Brain microvascular endothelial cell (primary cell): ENCODE measurements around the gene CEP63.
"Not testable (repeated sequence)": the region's sequence is repeated elsewhere in the genome, so short reads cannot be mapped to it uniquely, and the experiment has no call there.

ENCODE experiments used
- DNase-seq: peaks from one replicate; pipeline ENCODE4 v3.0.0-alpha.2; 2020
- H3K27ac ChIP-seq: fragments of 250-450 bp; sonication (Bioruptor Pico); 2 replicates; pipeline ENCODE4 v1.5.1; 2020; ENCODE audit warnings: mild to moderate bottlenecking, moderate library complexity
- H3K27me3 ChIP-seq: fragments of 250-450 bp; sonication (Bioruptor Pico); replicated peaks from 2 replicates; pipeline ENCODE4 v1.5.1; 2020; ENCODE audit warnings: mild to moderate bottlenecking
- H3K36me3 ChIP-seq: fragments of 250-450 bp; sonication (Bioruptor Pico); replicated peaks from 2 replicates; pipeline ENCODE4 v1.5.1; 2020; ENCODE audit warnings: mild to moderate bottlenecking
- H3K4me3 ChIP-seq: 2 replicates; pipeline ENCODE4 v1.5.1; 2011; ENCODE audit warnings: low read depth, mild to moderate bottlenecking, control low read depth, low read length, moderate library complexity
- CTCF ChIP-seq: IDR thresholded peaks from 2 replicates; pipeline ENCODE4 v1.5.1; 2011; ENCODE audit warnings: low read depth, mild to moderate bottlenecking, moderate library complexity, low read length, control low read depth, inconsistent platforms; ENCODE audit errors: missing control alignments
- in situ Hi-C: cut with HindIII; loops from 2 replicates; pipeline ENCODE4 v1.10.0; 2017; ENCODE audit warnings: low sequenced_read_pairs, low pct_ligation_motif_present

The CEP63 gene

GRCh38 chr3:134533493-134533892 is 47.6 kb downstream of the CEP63 start:
- in situ Hi-C loops, result no loop called here
- Histone ChIP-seq H3K27ac (no peak overlapping the region), H3K36me3 (peaks cover 3% of the 10 kb centered on the region), H3K27me3 (no peaks in the 10 kb centered on the region), H3K4me3 (no peak overlapping the region)
- no peak for DNase-seq
- TF ChIP-seq CTCF, result no peak

GRCh38 chr3:134535186-134535970 is 49.5 kb downstream of the CEP63 start:
- no peak for TF ChIP-seq CTCF
- DNase-seq, result no peak
- H3K27ac ChIP-seq, result no peak overlapping the region
- no peaks in the 10 kb centered on the region for H3K27me3 ChIP-seq
- peaks cover 3% of the 10 kb centered on the region for H3K36me3 ChIP-seq
- in situ Hi-C loops, result no loop called here
- no peak overlapping the region for H3K4me3 ChIP-seq

GRCh38 chr3:134536781-134537180 is 50.9 kb downstream of the CEP63 start:
- in situ Hi-C loops, result no loop called here
- Histone ChIP-seq H3K27ac (no peak overlapping the region), H3K4me3 (no peak overlapping the region), H3K27me3 (no peaks in the 10 kb centered on the region), H3K36me3 (peaks cover 3% of the 10 kb centered on the region)
- no peak for DNase-seq
- TF ChIP-seq CTCF, result no peak

- H3K4me3 ChIP-seq, result no peak overlapping the region
- peaks cover 2% of the 10 kb centered on the region for H3K36me3 ChIP-seq
- no peak overlapping the region for H3K27ac ChIP-seq
- no peak for DNase-seq
- in situ Hi-C loops, result no loop called here
- H3K27me3 ChIP-seq, result no peaks in the 10 kb centered on the region
- no peak for TF ChIP-seq CTCF
These were observed 56.6 kb downstream of the CEP63 start for GRCh38 chr3:134542287-134542958.

- in situ Hi-C loops, result no loop called here
- TF ChIP-seq CTCF, result no peak
- H3K4me3 ChIP-seq, result no peak overlapping the region
- H3K27ac ChIP-seq, result no peak overlapping the region
- no peaks in the 10 kb centered on the region for H3K27me3 ChIP-seq
- no peak for DNase-seq
- no peaks in the 10 kb centered on the region for H3K36me3 ChIP-seq
These were observed 57.3 kb downstream of the CEP63 start for GRCh38 chr3:134543113-134543512.

- TF ChIP-seq CTCF, result no peak
- H3K4me3 ChIP-seq, result no peak overlapping the region
- H3K27ac ChIP-seq, result no peak overlapping the region
- DNase-seq, result no peak
- in situ Hi-C loops, result no loop called here
- no peaks in the 10 kb centered on the region for H3K27me3 ChIP-seq
- H3K36me3 ChIP-seq, result no peaks in the 10 kb centered on the region
These were observed 58.5 kb downstream of the CEP63 start for GRCh38 chr3:134544316-134544715.

GRCh38 chr3:134544783-134545182 is 58.9 kb downstream of the CEP63 start:
- H3K36me3 ChIP-seq, in situ Hi-C loops, H3K4me3 ChIP-seq, H3K27me3 ChIP-seq, DNase-seq, H3K27ac ChIP-seq: not testable (repeated sequence)
